GM19395 (cell line): ENCODE measurements around the gene TOP3A.
"Not testable (repeated sequence)": the region's sequence is repeated elsewhere in the genome, so short reads cannot be mapped to it uniquely, and the experiment has no call there.

Experiments
- ATAC-seq: cut with Tn5 transposase; IDR thresholded peaks from one replicate; pipeline ENCODE4 v1.9.1; 2021; ENCODE audit warnings: mild to moderate bottlenecking, moderate library complexity; ENCODE audit not compliant: unreplicated experiment

The TOP3A gene, protein sequence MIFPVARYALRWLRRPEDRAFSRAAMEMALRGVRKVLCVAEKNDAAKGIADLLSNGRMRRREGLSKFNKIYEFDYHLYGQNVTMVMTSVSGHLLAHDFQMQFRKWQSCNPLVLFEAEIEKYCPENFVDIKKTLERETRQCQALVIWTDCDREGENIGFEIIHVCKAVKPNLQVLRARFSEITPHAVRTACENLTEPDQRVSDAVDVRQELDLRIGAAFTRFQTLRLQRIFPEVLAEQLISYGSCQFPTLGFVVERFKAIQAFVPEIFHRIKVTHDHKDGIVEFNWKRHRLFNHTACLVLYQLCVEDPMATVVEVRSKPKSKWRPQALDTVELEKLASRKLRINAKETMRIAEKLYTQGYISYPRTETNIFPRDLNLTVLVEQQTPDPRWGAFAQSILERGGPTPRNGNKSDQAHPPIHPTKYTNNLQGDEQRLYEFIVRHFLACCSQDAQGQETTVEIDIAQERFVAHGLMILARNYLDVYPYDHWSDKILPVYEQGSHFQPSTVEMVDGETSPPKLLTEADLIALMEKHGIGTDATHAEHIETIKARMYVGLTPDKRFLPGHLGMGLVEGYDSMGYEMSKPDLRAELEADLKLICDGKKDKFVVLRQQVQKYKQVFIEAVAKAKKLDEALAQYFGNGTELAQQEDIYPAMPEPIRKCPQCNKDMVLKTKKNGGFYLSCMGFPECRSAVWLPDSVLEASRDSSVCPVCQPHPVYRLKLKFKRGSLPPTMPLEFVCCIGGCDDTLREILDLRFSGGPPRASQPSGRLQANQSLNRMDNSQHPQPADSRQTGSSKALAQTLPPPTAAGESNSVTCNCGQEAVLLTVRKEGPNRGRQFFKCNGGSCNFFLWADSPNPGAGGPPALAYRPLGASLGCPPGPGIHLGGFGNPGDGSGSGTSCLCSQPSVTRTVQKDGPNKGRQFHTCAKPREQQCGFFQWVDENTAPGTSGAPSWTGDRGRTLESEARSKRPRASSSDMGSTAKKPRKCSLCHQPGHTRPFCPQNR

DNA sequence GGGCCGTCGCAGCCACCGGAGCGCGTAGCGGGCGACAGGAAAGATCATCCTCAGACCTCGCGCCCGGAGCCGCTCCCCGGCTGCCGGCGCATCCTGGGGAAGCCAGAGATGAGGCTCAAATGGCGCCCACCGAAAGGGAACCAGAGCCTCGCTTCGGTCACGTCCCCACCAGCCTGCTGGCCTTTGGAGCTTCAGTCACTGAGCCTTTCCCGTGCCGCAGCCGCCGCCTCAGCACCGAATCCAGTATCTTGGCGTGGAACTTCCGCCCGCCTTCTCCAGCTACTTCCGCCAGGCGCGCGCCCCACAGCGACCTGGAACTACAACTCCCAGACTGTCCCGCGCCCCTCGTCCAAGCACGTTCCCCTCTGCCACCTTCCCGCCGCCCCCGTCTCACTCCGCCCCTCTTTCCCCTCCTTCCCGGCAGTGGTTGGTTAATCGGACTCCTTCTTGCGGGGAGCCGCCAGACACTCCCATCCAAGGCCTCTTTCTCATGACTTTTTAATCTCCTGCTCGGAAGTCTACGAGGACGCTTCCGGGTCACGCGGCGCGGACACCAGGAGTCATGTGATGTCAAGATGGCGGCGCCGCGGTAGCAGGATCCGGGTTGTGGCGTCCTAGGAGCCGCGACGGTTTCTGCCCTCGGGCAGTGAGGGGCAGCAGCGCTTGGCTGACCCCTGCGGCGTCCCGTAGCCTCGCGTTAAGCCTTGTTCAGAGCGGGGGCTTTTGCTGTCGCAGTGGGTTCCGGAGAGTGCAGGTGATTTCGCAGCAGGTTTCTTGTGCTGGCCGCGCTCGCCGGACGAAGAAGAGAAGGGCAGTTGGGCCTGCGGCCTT lies at the start of gene TOP3A, which contains the start of gene SMCR8:
Gene TOP3A, minus strand, starts transcription at position 264 of the 831 bp plus-strand sequence. Its CDS starts 216 bp downstream, at position 48.
Gene SMCR8, plus strand, starts transcription at position 563 of the 831 bp plus-strand sequence. CDS start 497 bp downstream, outside the sequence.
- peak; percentile 79 for ATAC-seq

DNA sequence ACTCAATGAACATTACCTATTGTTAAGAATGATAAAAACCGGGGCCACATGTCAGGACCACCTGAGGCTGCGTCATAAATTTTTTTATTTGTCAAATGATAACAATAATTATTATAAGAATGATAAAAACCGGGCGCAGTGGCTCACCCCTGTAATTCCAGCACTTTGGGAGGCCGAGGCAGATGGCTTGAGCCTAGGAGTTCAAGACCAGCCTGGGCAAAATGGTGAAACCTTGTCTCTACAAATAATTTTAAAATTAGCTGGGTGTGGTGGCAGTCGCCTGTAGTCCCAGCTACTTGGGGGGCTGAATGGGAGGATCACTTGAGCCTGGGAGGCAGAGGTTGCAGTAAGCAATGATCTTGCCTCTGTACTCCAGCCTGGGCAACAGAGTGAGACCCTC lies 49.4 kb upstream of the TOP3A start:
- ATAC-seq = no peak

DNA sequence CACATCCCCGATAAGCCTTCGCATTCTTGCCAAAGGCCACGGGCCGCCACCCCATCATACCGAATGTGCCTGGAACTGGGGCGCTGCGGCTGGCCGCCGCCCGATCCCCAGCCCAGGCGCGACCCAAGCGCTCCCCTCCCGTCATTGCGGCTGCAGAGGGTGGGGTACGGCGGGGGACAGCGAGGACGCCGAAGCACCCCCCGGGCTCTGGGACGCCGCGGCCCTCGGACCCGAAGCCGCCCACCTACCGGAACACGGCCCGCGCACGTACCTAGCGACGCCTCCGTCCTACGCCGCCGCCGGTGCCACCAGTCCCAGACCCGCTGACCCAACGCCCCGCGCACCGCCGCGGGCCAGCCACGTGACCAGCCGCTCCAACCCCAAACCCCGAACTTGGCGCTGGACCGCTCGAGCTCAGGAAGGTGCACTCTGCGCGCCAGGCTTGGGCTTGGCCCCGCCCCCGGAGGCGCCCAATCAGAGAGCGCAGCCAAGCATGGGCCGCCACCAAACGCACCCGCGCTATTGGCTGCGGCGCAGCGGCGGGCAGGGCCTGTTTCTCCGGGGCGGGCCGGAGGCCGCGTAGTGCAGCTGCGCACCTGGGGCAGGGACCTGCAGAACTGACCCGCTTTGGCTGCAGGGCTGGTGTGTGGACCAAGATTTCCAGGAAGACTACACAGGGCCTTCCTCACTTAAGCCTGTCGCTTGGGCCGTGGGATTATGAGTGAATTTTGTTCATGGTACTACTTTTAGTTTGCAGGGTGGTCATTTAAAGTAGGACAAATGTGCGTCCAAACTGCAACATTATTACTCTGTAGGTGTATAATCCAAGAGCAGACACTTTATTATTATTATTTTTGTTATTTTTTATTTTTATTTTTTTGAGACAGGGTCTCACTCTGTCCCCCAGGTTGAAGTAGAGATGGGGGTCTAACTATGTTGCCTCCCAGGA lies 48.6 kb upstream of the TOP3A start, which contains the start of gene SHMT1:
Gene SHMT1, minus strand, starts transcription at position 450 of the 949 bp plus-strand sequence. CDS start 7,569 bp downstream, outside the sequence.
- ATAC-seq = peak; percentile 96

DNA sequence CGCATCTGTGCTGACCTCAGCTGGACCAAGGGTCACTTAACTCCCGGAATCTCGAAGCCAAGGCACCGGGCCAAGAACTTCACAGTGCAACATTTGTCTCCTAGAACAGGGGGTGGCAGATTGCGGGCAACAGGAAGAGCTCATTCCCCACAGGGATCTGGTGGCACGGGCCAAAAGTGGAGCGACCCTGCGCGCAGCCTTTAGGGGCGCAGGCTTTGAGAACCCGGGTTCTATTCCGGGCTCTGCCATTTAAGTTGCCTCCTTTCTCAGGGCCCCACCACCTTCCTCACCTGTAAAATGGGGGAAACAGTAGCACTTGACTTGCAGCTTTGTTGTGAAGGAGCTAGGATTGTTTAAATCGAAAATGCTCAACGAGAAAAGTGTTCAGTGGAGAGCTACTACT lies 47.9 kb upstream of the TOP3A start:
- ATAC-seq = peak; percentile 15

DNA sequence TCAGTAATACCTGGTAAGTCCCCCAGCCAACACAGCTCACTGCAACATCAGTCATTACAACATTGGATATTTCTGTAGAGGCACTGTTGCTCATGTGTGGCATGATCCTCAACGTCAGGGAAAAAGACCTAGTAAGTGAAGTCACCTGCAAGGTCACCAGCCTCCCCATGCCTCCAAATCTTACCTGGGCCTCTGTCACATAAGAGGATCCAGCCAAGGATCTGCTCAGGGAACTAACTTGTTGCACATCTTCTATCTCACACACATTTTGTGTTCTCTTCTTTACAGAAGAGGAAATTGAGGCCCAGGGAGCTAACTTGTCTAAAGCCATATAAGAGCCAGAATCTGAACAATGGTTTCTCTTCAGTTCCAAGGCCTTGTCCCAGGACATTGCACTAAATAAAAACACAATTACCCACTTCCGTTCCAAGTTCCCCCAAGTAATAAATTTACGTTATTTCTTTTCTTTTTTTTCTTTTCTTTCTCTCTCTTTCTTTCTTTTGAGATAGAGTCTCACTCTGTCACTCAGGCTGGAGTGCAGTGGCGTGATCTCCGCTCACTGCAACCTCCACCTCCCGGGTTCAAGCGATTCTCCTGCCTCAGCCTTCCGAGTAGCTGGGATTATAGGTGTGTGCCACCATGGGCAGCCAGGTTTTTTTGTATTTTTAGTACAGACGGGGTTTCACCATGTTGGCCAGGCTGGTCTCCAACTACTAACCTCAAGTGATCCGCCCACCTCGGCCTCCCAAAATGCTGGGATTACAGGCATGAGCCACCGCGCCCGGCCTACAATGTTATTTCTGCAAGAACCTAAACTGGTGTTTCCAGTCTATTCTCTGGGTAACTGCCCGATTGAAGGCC lies 47.3 kb upstream of the TOP3A start:
- ATAC-seq = no peak

DNA sequence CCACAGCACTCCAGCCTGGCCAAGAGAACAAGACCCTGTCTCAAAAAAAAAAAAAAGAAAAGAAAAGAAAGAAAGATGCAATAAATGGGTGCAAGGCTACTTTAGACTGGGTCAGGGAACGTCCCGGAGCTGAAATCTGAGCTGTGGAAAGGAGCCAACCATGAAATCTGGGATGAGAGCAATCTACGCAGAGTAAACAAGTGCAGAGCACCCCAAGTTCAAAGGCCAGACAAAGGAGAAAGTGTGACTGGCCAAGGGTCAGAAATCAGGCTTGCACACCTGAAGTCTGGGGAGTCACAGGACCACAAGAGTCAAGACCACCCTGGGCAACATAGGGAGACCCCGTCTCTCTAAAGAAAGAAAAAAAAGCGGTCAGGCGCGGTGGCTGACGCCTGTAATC lies 45.7 kb upstream of the TOP3A start:
- ATAC-seq = no peak

DNA sequence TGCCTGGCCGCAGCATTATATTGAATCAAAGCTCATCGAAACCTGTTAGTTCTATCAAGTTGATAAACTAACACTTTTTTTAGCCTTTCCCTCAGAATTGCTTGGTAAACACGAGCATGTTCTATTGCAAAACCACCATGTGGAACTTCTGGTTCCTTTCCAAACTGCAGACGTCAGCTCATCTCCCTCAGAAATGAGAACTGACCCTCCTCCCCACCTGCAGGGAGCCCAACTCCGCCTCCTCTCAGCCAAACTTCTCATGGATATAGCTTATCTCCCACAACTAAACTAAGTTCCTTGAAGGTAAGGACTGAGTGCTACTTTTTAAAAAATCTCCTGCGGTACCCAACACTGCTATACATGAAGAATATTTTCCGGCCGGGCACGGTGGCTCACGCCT lies 41.8 kb upstream of the TOP3A start:
- no peak for ATAC-seq

DNA sequence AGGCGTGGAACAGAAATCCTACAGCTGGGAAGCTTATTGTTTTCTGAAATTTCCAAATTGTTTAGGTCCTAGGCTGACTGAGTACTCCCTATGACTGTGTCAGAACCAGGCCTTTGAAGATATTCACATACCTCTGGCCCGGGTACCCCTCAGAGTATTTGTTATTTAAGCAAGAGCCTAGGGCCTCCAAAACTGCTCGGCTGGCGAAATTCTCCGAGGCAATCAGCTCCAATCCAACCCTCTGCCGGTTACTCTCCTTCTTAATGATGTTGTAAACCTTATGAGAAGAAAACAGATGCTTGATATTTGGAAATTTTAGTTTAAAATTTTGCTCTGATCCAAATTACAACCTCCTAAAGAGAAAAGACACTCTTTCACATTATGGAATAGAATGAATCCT lies 38.7 kb upstream of the TOP3A start:
- no peak for ATAC-seq

DNA sequence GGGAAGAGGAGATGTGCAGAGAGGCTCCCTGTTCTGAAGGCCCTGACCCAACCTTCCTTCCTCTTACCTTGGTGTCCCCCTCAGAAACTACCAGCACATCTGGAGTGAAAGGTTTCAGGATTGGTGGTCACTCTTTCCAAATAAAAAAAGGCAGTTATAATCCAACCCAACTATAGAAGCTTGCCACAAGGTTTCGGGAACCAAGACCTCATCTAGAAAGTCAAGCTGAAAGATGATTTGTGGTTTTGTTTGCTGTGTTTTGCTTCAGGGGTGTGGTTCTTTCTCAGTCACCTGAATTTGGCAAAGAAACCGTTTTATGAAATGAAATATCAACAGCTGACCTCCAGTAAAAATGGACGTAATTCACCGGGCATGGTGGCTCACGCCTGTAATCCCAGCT lies 29.2 kb upstream of the TOP3A start:
- no peak for ATAC-seq

DNA sequence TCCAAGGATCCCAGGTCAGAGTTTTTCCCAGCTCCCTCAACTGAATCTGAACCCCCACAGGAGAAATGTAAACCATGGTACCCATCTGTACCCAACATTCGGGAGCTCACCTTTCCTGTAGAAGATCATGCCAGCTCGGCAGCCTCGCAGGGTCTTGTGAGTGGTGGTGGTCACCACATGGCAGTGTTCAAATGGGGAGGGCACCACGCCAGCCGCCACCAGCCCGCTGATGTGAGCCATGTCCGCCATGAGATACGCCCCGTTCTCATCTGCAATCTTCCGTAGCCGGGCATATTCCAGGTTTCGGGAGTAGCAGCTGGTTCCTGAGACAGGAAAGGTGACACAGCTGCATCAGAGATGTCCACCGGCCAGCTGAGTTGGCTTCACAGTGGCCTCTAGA lies 25.1 kb upstream of the TOP3A start:
- ATAC-seq = no peak

DNA sequence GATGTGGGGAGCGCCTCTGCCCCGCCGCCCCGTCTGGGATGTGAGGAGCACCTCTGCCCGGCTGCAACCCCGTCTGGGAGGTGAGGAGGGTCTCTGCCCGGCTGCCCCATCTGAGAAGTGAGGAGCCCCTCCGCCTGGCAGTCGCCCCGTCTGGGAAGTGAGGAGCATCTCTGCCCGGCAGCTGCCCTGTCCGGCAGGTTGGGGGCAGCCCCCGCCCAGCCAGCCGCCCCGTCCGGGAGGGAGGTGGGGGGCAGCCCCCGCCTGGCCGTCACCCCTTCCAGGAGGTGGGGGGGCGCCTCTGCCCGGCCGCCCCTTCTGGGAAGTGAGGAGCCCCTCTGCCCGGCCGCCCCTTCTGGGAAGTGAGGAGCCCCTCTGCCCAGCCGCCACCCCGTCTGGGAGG lies 23.4 kb upstream of the TOP3A start:
- ATAC-seq = not testable (repeated sequence)

DNA sequence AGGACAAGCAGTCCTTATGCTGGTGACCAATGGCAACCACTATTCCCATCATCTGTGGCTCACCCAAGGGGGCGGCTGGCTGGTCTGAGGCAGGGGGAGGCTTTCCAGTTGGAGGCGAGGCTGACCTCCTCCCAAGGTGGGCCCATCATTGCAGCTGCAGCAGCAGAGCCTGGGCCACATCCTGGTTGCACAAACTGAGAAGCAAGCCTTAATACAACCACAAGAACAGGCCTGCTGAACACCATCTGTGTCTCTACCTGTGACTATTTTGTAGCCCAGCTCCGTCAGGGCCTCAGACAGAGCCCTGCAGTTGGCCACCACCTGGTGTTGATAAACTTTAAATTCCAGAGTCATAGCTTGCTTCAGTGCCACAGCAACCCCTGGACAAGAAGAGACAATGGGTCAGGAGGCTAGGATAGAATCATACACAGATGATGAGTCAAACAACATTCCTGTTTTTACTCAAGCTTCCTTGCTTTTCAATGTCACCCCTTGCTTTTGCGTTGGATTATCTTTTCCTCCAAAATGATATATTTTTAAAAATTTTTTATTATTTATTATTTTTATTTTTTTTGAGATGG lies 18.2 kb upstream of the TOP3A start:
- no peak for ATAC-seq

DNA sequence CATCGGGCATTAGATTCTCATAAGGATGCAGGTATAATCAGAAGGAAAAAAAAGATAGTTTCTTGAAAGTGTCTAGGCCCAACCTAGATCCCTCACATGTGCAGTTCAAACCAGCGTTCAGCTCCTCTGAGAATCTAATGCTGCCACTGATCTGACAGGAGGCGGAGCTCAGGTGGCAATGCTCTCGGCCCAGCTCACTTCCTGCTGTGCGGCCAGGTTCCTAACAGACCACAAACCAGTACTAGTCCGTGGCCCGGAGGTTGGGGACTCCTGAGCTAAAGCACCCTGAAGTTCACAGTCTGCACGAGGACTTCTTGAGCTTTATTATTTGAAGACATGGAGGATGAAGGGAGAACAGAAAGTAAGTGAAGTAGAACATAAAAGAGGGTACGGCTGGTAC lies 17.1 kb upstream of the TOP3A start:
- no peak for ATAC-seq

DNA sequence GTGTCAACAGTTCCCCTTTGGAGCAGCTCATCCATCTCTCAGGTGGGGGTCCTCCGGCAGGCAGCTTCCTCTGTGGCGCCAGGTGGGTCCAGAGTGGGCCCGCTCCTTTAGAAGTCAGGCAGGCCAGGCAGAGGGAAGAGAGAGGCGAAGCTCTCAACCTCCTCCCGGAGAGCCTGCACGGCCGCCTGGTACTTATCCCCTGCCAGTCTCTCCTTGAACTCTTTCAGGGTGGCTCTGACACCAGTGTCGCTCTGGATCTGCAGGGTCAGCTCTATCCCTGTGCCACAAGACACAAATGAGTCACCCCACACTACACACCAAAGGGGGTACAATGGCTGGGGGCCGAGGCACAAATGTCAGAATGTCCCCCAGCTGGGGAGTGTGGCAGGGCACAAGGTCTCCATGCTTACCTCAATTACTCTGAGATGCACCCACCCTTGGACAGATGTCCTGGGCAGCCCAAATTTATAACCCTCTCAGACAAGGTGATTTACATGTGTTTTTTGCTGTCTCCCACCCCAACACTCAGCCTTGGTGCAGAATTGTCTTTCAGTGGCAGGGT lies 13.9 kb upstream of the TOP3A start:
- no peak for ATAC-seq

DNA sequence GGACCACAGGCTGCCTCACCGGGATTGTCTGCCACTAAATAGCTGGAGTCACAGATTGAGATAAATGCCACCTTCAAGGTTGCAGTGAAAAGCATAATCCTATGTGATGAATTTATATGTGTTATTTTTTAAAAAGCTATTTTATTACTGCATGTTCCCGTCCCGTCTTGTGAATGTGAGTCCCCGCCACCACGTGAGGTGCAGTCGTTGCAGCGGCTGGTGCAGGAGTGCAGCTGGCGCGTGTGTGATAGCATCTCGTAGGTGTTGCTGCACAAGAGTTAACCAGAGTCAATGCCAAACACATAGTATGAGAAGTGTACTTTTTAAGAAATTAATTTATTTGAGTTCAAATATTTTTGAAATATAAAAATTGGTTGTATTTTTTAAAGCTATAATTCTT lies 12.8 kb upstream of the TOP3A start:
- ATAC-seq = no peak

DNA sequence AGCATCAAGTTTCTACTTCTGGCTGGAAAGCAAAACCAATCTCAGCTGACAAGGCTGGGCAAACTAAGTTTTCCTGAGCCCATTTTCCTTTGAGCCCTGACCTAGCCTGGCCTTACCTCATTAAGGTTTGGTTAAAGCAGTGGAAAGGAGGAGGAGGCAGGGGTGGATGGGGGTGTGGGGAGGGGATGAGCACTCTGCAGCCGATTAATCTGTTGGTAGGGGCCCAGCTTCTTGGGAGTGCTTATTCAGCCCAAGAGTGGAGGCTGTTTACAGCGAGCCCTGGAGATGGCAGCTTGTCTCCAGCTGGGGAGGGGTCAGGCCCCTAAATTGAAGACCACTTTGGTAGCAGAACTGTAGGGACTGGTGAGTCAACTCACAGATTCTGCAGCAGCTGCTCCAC lies 12.3 kb upstream of the TOP3A start:
- no peak for ATAC-seq

DNA sequence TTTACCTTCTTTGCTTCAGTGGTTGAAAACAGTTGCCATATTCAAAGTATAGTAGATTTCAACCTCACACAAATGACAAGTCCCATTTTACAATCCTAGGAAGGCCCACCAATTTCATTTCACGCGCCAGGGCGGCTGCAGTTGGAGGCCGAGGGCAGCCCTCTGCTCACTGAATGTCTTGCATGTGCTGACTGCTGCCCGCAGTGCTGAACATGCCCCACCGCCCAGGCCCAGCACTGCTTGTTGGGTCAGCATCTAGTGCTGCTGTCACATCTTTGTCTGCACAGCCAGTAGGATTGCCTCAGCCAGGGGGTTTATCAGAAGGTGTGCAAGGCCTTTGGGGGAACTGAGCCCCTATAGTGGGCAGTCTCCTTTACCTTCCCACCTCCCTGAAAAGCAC lies 11.8 kb upstream of the TOP3A start:
- ATAC-seq = no peak

DNA sequence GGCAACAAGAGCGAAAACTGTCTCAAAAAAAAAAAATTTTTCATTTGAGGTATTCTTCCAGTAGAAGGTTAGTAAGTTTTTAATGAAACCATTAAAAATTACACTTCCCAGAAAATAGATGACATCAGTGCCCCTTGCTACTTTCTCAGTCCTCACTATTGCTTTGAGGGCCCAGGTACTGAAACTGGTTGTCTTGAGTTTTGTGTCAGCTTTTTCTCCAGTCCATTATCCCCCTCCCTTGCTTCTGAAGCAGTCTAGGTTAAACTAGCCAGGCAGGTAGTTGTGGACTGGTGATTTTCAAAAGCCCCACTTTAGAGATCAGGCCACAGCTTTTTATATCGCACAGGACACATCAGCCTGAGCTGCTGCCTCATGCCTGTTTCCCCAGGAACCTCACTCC lies 11.2 kb upstream of the TOP3A start:
- no peak for ATAC-seq
